Measurements from ENCODE around the gene PCGF5.
"Not testable (repeated sequence)": the region's sequence is repeated elsewhere in the genome, so short reads cannot be mapped to it uniquely, and the experiment has no call there.

PCGF5 gene

GRCh38 chr10:91220194-91220953, at the start of gene PCGF5:
TSS of gene PCGF5 (plus strand) at chr10:91220663. CDS start at chr10:91222872, 2,209 bp downstream.
- Mint-ChIP-seq H3K27me3 (no peaks in the 10 kb centered on the region), H3K36me3 (peaks cover 5% of the 10 kb centered on the region), H3K9me3 (ENCODE audit: low read depth) (no peaks in the 10 kb centered on the region), H3K27ac (peak within 1 kb of the TSS; percentile 80), H3K4me1 (ENCODE audit: low read depth) (peaks cover 56% of the 10 kb centered on the region), H3K4me3 (peak within 1 kb of the TSS; percentile 92)

- peaks cover 34% of the 10 kb centered on the region for H3K36me3 Mint-ChIP-seq
These were observed 49.0 kb upstream of the PCGF5 start for GRCh38 chr10:91171485-91171884.

GRCh38 chr10:91172348-91172747, 48.1 kb upstream of the PCGF5 start:
- H3K4me3 Mint-ChIP-seq = no peak overlapping the region

More at GRCh38 chr10:91171485-91171884, 49.0 kb upstream of the PCGF5 start:
- Mint-ChIP-seq H3K9me3 (ENCODE audit: low read depth) (peaks cover 23% of the 10 kb centered on the region), H3K27me3 (no peaks in the 10 kb centered on the region), H3K4me3 (no peak overlapping the region), H3K27ac (peak overlapping the region; percentile 0), H3K4me1 (ENCODE audit: low read depth) (peaks cover 58% of the 10 kb centered on the region)

GRCh38 chr10:91185239-91185875, 35.1 kb upstream of the PCGF5 start:
- H3K4me3 Mint-ChIP-seq = no peak overlapping the region
- H3K27ac Mint-ChIP-seq = no peak overlapping the region
- H3K36me3 Mint-ChIP-seq = peaks cover 18% of the 10 kb centered on the region
- peaks cover under 1% of the 10 kb centered on the region for H3K9me3 Mint-ChIP-seq (ENCODE audit: low read depth)
- no peaks in the 10 kb centered on the region for H3K27me3 Mint-ChIP-seq
- H3K4me1 Mint-ChIP-seq (ENCODE audit: low read depth) = peaks cover 88% of the 10 kb centered on the region

More at GRCh38 chr10:91172348-91172747, 48.1 kb upstream of the PCGF5 start:
- H3K27me3 Mint-ChIP-seq = no peaks in the 10 kb centered on the region
- H3K4me1 Mint-ChIP-seq (ENCODE audit: low read depth) = peaks cover 53% of the 10 kb centered on the region
- H3K36me3 Mint-ChIP-seq = peaks cover 36% of the 10 kb centered on the region
- H3K27ac Mint-ChIP-seq = no peak overlapping the region
- peaks cover 23% of the 10 kb centered on the region for H3K9me3 Mint-ChIP-seq (ENCODE audit: low read depth)

GRCh38 chr10:91187156-91187555, 33.3 kb upstream of the PCGF5 start:
- peaks cover 11% of the 10 kb centered on the region for H3K36me3 Mint-ChIP-seq
- no peaks in the 10 kb centered on the region for H3K27me3 Mint-ChIP-seq
- H3K9me3 Mint-ChIP-seq (ENCODE audit: low read depth) = no peaks in the 10 kb centered on the region
- no peak overlapping the region for H3K27ac Mint-ChIP-seq
- peaks cover 87% of the 10 kb centered on the region for H3K4me1 Mint-ChIP-seq (ENCODE audit: low read depth)
- no peak overlapping the region for H3K4me3 Mint-ChIP-seq

GRCh38 chr10:91188010-91188409, 32.5 kb upstream of the PCGF5 start:
- not testable (repeated sequence) for H3K27ac Mint-ChIP-seq; H3K9me3 Mint-ChIP-seq (ENCODE audit: low read depth); H3K4me3 Mint-ChIP-seq; H3K27me3 Mint-ChIP-seq; H3K36me3 Mint-ChIP-seq
- peaks cover 84% of the 10 kb centered on the region for H3K4me1 Mint-ChIP-seq (ENCODE audit: low read depth)

- Mint-ChIP-seq H3K27me3 (no peaks in the 10 kb centered on the region), H3K27ac (no peak overlapping the region), H3K4me3 (no peak overlapping the region), H3K9me3 (ENCODE audit: low read depth) (no peaks in the 10 kb centered on the region), H3K4me1 (ENCODE audit: low read depth) (peaks cover 86% of the 10 kb centered on the region), H3K36me3 (peaks cover 11% of the 10 kb centered on the region)
These were observed 31.6 kb upstream of the PCGF5 start for GRCh38 chr10:91188889-91189288.

GRCh38 chr10:91190388-91190870, 30.0 kb upstream of the PCGF5 start:
- peaks cover 85% of the 10 kb centered on the region for H3K4me1 Mint-ChIP-seq (ENCODE audit: low read depth)
- no peak overlapping the region for H3K27ac Mint-ChIP-seq
- no peaks in the 10 kb centered on the region for H3K9me3 Mint-ChIP-seq (ENCODE audit: low read depth)
- no peaks in the 10 kb centered on the region for H3K27me3 Mint-ChIP-seq
- H3K4me3 Mint-ChIP-seq = no peak overlapping the region
- H3K36me3 Mint-ChIP-seq = peaks cover 10% of the 10 kb centered on the region

GRCh38 chr10:91190876-91191583, 29.4 kb upstream of the PCGF5 start:
- peaks cover 9% of the 10 kb centered on the region for H3K36me3 Mint-ChIP-seq
- H3K27ac Mint-ChIP-seq = peak overlapping the region; percentile 56
- H3K4me1 Mint-ChIP-seq (ENCODE audit: low read depth) = peaks cover 80% of the 10 kb centered on the region
- no peaks in the 10 kb centered on the region for H3K27me3 Mint-ChIP-seq
- no peak overlapping the region for H3K4me3 Mint-ChIP-seq
- no peaks in the 10 kb centered on the region for H3K9me3 Mint-ChIP-seq (ENCODE audit: low read depth)

- H3K4me1 Mint-ChIP-seq (ENCODE audit: low read depth) = peaks cover 81% of the 10 kb centered on the region
- no peaks in the 10 kb centered on the region for H3K9me3 Mint-ChIP-seq (ENCODE audit: low read depth)
- peaks cover 10% of the 10 kb centered on the region for H3K36me3 Mint-ChIP-seq
- peak overlapping the region; percentile 30 for H3K27ac Mint-ChIP-seq
- no peaks in the 10 kb centered on the region for H3K27me3 Mint-ChIP-seq
- no peak overlapping the region for H3K4me3 Mint-ChIP-seq
These were observed 28.9 kb upstream of the PCGF5 start for GRCh38 chr10:91191584-91191919.

- Mint-ChIP-seq H3K27me3 (no peaks in the 10 kb centered on the region), H3K9me3 (ENCODE audit: low read depth) (no peaks in the 10 kb centered on the region), H3K4me1 (ENCODE audit: low read depth) (peaks cover 85% of the 10 kb centered on the region), H3K27ac (peak overlapping the region; percentile 54), H3K36me3 (peaks cover 18% of the 10 kb centered on the region), H3K4me3 (peak overlapping the region; percentile 2)
These were observed 25.8 kb upstream of the PCGF5 start for GRCh38 chr10:91194497-91195179.

GRCh38 chr10:91196268-91197048, 24.0 kb upstream of the PCGF5 start:
- Mint-ChIP-seq H3K36me3 (peaks cover 18% of the 10 kb centered on the region), H3K9me3 (ENCODE audit: low read depth) (no peaks in the 10 kb centered on the region), H3K27ac (peak overlapping the region; percentile 56), H3K4me1 (ENCODE audit: low read depth) (peaks cover 85% of the 10 kb centered on the region), H3K4me3 (no peak overlapping the region), H3K27me3 (no peaks in the 10 kb centered on the region)

GRCh38 chr10:91197127-91197526, 23.3 kb upstream of the PCGF5 start:
- no peaks in the 10 kb centered on the region for H3K27me3 Mint-ChIP-seq
- peaks cover 86% of the 10 kb centered on the region for H3K4me1 Mint-ChIP-seq (ENCODE audit: low read depth)
- H3K27ac Mint-ChIP-seq = peak overlapping the region; percentile 22
- no peak overlapping the region for H3K4me3 Mint-ChIP-seq
- H3K9me3 Mint-ChIP-seq (ENCODE audit: low read depth) = no peaks in the 10 kb centered on the region
- peaks cover 18% of the 10 kb centered on the region for H3K36me3 Mint-ChIP-seq

- Mint-ChIP-seq H3K27ac (peak overlapping the region; percentile 75), H3K27me3 (no peaks in the 10 kb centered on the region), H3K4me1 (ENCODE audit: low read depth) (peaks cover 85% of the 10 kb centered on the region), H3K4me3 (peak overlapping the region; percentile 42), H3K9me3 (ENCODE audit: low read depth) (no peaks in the 10 kb centered on the region), H3K36me3 (peaks cover 15% of the 10 kb centered on the region)
These were observed 21.7 kb upstream of the PCGF5 start for GRCh38 chr10:91198781-91199180.

Measured in activated naive CD8-positive, alpha-beta T cell (primary cell).